Thoracic aorta (tissue), 2 donors: ENCODE measurements around the gene LRP1B. TPM values are rescaled to one million over a fixed set of nuclear protein-coding genes. Genes with fewer than 3 reads are reported as not detected.

ENCODE experiments used
- ATAC-seq: fragments of 150-250 bp; one replicate; pipeline ENCODE4 v1.8.0; 2017; ENCODE audit warnings: low read depth; ENCODE audit not compliant: insufficient number of reproducible peaks, low FRiP score
- DNase-seq: peaks from one replicate; pipeline ENCODE4 v3.0.0-alpha.2; 2020; ENCODE audit warnings: low spot score
- H3K27ac ChIP-seq, 2 donors: fragments of 200-600 bp; sonication (generic); 1 replicate in 1 of 2; 2 replicates in 1 of 2; pipeline ENCODE4 v1.5.1; 2016; ENCODE audit warnings: mild to moderate bottlenecking in 2 of 2, moderate library complexity in 2 of 2
- H3K27me3 ChIP-seq: fragments of 200-600 bp; sonication (generic); replicated peaks from 2 replicates; pipeline ENCODE4 v1.6.0; 2016; ENCODE audit warnings: mild to moderate bottlenecking; ENCODE audit not compliant: insufficient read depth
- H3K36me3 ChIP-seq: fragments of 200-600 bp; sonication (generic); one replicate; pipeline ENCODE4 v1.5.1; 2016
- H3K4me1 ChIP-seq, 2 donors: fragments of 200-600 bp; sonication (generic); 1 replicate in 1 of 2; 2 replicates in 1 of 2; pipeline versions ENCODE4 v1.5.1 to v1.6.0; 2016; ENCODE audit warnings: low read depth in 2 of 2, mild to moderate bottlenecking in 1 of 2; ENCODE audit not compliant: control insufficient read depth in 1 of 2
- H3K4me3 ChIP-seq: fragments of 200-600 bp; sonication (generic); 2 replicates; pipeline ENCODE4 v1.5.1; 2016; ENCODE audit warnings: mild to moderate bottlenecking
- H3K9me3 ChIP-seq: fragments of 200-600 bp; sonication (generic); 2 replicates; pipeline ENCODE4 v1.5.1; 2016
- total RNA-seq, 2 donors: library from RNA; depleted of rRNA; stranded (reverse); fragments of >200 nt; gene quantifications; one replicate each; pipeline versions ENCODE4 v1.1.0 to v1.2.3, GENCODE V29; 2016
- TF ChIP-seq, protein P1 (sequence below): fragments of 200-600 bp; sonication (generic); IDR thresholded peaks from one replicate; pipeline ENCODE4 v1.5.1; 2019; ENCODE audit warnings: antibody characterized with exemption

LRP1B gene
- total RNA-seq, 2 donors from 2014 or later: 0.27 to 0.28 TPM

DNA sequence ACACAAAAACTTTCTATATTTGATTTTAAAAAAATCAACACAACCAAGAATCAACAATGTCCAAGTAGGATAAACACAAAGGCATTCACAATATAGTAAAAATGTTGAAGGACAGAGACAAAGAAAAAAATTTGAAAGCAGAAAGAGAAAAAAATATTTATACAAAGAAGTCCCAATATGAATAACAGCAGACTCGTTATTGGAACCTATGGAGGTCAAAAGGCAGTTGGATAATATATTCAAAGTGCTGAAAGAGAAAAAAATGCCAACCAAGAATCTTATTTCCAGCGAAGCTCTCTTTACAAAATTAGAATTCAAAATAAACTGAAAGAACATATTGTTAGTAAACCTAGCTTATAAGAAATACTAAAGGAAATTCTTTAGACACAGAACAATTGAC, 859.5 kb downstream of the LRP1B start:
- DNase-seq: no peak

DNA sequence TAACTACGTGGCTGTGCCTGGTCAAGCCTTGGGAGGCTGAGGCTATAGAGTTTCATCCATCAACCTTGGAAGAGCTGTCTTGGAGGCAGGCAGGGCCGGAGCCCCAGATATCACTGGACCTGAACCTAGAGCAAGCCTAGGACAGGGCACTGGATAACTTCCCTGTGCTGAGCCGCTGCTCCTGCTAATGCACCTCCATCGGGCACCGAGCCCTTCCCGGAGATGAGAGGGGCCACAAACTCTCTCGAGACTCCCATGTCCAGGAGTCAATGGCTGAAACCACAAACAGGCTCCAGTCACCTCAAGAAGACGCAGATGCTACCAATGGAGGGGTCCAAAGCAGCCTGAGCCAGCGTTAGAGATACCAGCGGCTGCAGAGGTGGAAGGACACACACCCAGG, 866.0 kb downstream of the LRP1B start:
- H3K27ac ChIP-seq: no peak overlapping the region
- H3K4me3 ChIP-seq: no peak overlapping the region
- no peaks in the 10 kb centered on the region for H3K9me3 ChIP-seq
- no peaks in the 10 kb centered on the region for H3K27me3 ChIP-seq
- ATAC-seq: no peak
- DNase-seq: no peak
- H3K4me1 ChIP-seq: no peaks in the 10 kb centered on the region
- H3K36me3 ChIP-seq: no peaks in the 10 kb centered on the region
- TF ChIP-seq, protein P1, sequence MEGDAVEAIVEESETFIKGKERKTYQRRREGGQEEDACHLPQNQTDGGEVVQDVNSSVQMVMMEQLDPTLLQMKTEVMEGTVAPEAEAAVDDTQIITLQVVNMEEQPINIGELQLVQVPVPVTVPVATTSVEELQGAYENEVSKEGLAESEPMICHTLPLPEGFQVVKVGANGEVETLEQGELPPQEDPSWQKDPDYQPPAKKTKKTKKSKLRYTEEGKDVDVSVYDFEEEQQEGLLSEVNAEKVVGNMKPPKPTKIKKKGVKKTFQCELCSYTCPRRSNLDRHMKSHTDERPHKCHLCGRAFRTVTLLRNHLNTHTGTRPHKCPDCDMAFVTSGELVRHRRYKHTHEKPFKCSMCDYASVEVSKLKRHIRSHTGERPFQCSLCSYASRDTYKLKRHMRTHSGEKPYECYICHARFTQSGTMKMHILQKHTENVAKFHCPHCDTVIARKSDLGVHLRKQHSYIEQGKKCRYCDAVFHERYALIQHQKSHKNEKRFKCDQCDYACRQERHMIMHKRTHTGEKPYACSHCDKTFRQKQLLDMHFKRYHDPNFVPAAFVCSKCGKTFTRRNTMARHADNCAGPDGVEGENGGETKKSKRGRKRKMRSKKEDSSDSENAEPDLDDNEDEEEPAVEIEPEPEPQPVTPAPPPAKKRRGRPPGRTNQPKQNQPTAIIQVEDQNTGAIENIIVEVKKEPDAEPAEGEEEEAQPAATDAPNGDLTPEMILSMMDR: no peak

More for the DNA sequence above, 859.5 kb downstream of the LRP1B start:
- H3K36me3 ChIP-seq: no peaks in the 10 kb centered on the region
- H3K4me3 ChIP-seq: no peak overlapping the region
- ATAC-seq: no peak
- H3K4me1 ChIP-seq: no peaks in the 10 kb centered on the region
- H3K27ac ChIP-seq: no peak overlapping the region
- TF ChIP-seq, protein P1: no peak
- H3K9me3 ChIP-seq: peaks cover 5% of the 10 kb centered on the region
- H3K27me3 ChIP-seq: no peaks in the 10 kb centered on the region

DNA sequence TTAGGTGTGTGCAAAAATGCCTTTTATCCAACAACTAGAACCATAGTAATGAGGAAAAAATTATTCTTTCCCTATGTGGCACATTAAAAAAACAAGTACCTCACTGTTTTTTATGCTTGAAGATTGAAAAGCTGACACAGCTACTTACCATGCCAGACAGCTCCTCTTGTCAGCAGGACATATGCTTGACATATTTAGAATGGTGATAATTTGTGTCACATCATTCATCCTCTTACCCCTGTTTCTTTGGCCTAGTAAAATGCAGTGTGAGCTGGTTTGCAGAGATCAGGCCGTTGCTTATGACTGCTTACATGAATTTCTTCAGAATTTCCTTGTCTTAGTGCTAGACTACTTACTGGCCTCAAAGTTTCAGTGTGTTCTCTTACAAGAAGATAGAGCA, 869.9 kb downstream of the LRP1B start:
- Histone ChIP-seq H3K27me3 (no peaks in the 10 kb centered on the region), H3K4me3 (no peak overlapping the region), H3K36me3 (no peaks in the 10 kb centered on the region), H3K27ac (no peak overlapping the region), H3K9me3 (no peaks in the 10 kb centered on the region), H3K4me1 (no peaks in the 10 kb centered on the region)
- DNase-seq (no peak), ATAC-seq (no peak)
- TF ChIP-seq, protein P1: no peak

DNA sequence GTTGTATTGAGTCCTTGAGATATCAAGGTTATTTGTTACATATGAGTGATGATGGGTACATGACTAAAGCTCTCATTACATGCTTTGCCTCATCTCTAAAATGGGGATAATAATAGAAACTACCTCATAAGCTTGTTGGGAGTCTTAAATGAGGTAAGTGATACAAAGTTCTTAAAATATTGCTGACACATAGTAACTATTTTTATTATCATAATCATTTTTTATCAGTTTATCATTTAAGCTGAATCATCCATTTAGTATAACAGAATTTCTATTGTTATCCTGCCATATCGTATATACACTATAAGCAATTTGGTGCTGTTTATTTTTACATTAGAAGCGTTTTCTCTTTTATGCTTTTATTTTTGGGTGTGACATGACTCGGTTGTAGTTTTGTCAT, 871.1 kb downstream of the LRP1B start:
- Histone ChIP-seq H3K4me1 (no peaks in the 10 kb centered on the region), H3K27me3 (no peaks in the 10 kb centered on the region), H3K36me3 (no peaks in the 10 kb centered on the region), H3K4me3 (no peak overlapping the region), H3K9me3 (no peaks in the 10 kb centered on the region), H3K27ac (no peak overlapping the region)
- ATAC-seq (no peak), DNase-seq (no peak)
- TF ChIP-seq, protein P1: no peak

GRCh38 chr2:141242008-141242407, 888.8 kb downstream of the LRP1B start:
- Histone ChIP-seq H3K4me3 (no peak overlapping the region), H3K4me1 (no peaks in the 10 kb centered on the region), H3K27ac (no peak overlapping the region), H3K9me3 (no peaks in the 10 kb centered on the region), H3K36me3 (no peaks in the 10 kb centered on the region), H3K27me3 (no peaks in the 10 kb centered on the region)
- DNase-seq (no peak), ATAC-seq (no peak)
- TF ChIP-seq, protein P1: no peak
